Measurements from ENCODE around the gene SUGP1.

- TF ChIP-seq, protein P1, sequence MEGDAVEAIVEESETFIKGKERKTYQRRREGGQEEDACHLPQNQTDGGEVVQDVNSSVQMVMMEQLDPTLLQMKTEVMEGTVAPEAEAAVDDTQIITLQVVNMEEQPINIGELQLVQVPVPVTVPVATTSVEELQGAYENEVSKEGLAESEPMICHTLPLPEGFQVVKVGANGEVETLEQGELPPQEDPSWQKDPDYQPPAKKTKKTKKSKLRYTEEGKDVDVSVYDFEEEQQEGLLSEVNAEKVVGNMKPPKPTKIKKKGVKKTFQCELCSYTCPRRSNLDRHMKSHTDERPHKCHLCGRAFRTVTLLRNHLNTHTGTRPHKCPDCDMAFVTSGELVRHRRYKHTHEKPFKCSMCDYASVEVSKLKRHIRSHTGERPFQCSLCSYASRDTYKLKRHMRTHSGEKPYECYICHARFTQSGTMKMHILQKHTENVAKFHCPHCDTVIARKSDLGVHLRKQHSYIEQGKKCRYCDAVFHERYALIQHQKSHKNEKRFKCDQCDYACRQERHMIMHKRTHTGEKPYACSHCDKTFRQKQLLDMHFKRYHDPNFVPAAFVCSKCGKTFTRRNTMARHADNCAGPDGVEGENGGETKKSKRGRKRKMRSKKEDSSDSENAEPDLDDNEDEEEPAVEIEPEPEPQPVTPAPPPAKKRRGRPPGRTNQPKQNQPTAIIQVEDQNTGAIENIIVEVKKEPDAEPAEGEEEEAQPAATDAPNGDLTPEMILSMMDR (IDR thresholded peaks at IDR 0.05; ENCODE audit: borderline replicate concordance, extremely low read depth, low read length, poor library complexity, severe bottlenecking) = no peak
- no peak for TF ChIP-seq EZH2 (IDR thresholded peaks at IDR 0.05; ENCODE audit: borderline replicate concordance, low read depth, low read length, severe bottlenecking)
Observed at GRCh38 chr19:19280561-19280960, 39.7 kb downstream of the SUGP1 start.

All from DND-41 (cell line).